C4-2B (cell line): ENCODE results near the gene AAMDC.
"Not testable (repeated sequence)": the region's sequence is repeated elsewhere in the genome, so short reads cannot be mapped to it uniquely, and the experiment has no call there.

ENCODE experiments used
- ZFX ChIP-seq: fragments of 450-650 bp; IDR thresholded peaks from 2 replicates; pipeline ENCODE4 v1.6.1; 2017
- TF ChIP-seq, protein P1 (sequence below): fragments of 450-650 bp; conservative IDR thresholded peaks from 2 replicates; pipeline ENCODE4 v1.5.1; 2017; ENCODE audit warnings: mild to moderate bottlenecking

DNA sequence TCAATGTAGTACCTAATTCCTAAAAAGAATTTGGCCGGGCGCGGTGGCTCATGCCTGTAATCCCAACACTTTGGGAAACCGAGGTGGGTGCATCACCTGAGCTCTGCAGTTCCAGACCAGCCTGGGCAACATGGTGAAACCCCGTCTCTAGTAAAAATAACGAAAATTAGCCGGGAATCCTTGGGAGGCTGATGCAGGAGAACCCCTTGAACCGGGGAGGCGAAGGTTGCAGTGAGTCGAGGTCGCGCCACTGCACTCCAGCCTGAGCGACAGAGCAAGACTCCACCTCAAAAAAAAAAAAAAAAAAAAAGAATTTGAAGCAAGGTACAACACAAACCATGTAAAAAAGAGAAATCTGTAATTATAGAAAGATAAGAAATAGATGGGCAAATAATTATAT lies 1.2 kb downstream of the AAMDC start:
- TF ChIP-seq, protein P1, sequence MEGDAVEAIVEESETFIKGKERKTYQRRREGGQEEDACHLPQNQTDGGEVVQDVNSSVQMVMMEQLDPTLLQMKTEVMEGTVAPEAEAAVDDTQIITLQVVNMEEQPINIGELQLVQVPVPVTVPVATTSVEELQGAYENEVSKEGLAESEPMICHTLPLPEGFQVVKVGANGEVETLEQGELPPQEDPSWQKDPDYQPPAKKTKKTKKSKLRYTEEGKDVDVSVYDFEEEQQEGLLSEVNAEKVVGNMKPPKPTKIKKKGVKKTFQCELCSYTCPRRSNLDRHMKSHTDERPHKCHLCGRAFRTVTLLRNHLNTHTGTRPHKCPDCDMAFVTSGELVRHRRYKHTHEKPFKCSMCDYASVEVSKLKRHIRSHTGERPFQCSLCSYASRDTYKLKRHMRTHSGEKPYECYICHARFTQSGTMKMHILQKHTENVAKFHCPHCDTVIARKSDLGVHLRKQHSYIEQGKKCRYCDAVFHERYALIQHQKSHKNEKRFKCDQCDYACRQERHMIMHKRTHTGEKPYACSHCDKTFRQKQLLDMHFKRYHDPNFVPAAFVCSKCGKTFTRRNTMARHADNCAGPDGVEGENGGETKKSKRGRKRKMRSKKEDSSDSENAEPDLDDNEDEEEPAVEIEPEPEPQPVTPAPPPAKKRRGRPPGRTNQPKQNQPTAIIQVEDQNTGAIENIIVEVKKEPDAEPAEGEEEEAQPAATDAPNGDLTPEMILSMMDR, result not testable (repeated sequence)
- not testable (repeated sequence) for TF ChIP-seq ZFX
